ENCODE data around the gene USP17L5.
"Not testable (repeated sequence)": the region's sequence is repeated elsewhere in the genome, so short reads cannot be mapped to it uniquely, and the experiment has no call there.

Gene USP17L5

GRCh38 chr4:9339103-9339502, at the start of gene USP17L5:
TSS of gene USP17L5 (plus strand) at chr4:9339403. CDS start at chr4:9339403, 0 bp downstream.
- DNase-seq = not testable (repeated sequence)

GRCh38 chr4:9324191-9324590, 15.0 kb upstream of the USP17L5 start:
- DNase-seq = not testable (repeated sequence)

- not testable (repeated sequence) for DNase-seq
Measured at GRCh38 chr4:9324865-9325264, 14.3 kb upstream of the USP17L5 start, which contains the start of gene USP17L24. TSS of gene USP17L24 (plus strand) at chr4:9325165. CDS start at chr4:9325165, 0 bp downstream.

GRCh38 chr4:9329611-9330010, 9.6 kb upstream of the USP17L5 start, which contains the start of gene USP17L25:
TSS of gene USP17L25 (plus strand) at chr4:9329911. CDS start at chr4:9329911, 0 bp downstream.
- not testable (repeated sequence) for DNase-seq

- DNase-seq = not testable (repeated sequence)
Measured at GRCh38 chr4:9334358-9334757, 4.8 kb upstream of the USP17L5 start, which contains the start of gene USP17L26. TSS of gene USP17L26 (plus strand) at chr4:9334658. CDS start at chr4:9334658, 0 bp downstream.

- DNase-seq = not testable (repeated sequence)
Measured at GRCh38 chr4:9343848-9344247, 4.6 kb downstream of the USP17L5 start, which contains the start of gene USP17L27. TSS of gene USP17L27 (plus strand) at chr4:9344148. CDS start at chr4:9344148, 0 bp downstream.

- not testable (repeated sequence) for DNase-seq
Measured at GRCh38 chr4:9348593-9348992, 9.4 kb downstream of the USP17L5 start, which contains the start of gene USP17L28. TSS of gene USP17L28 (plus strand) at chr4:9348893. CDS start at chr4:9348893, 0 bp downstream.

- not testable (repeated sequence) for DNase-seq
Measured at GRCh38 chr4:9350866-9351265, 11.7 kb downstream of the USP17L5 start.

- DNase-seq = not testable (repeated sequence)
Measured at GRCh38 chr4:9353338-9353737, 14.1 kb downstream of the USP17L5 start, which contains the start of gene USP17L29. TSS of gene USP17L29 (plus strand) at chr4:9353638. CDS start at chr4:9353638, 0 bp downstream.

GRCh38 chr4:9362829-9363228, 23.6 kb downstream of the USP17L5 start, which contains the start of gene USP17L30:
TSS of gene USP17L30 (plus strand) at chr4:9363129. CDS start at chr4:9363129, 0 bp downstream.
- DNase-seq = not testable (repeated sequence)

- DNase-seq = not testable (repeated sequence)
Measured at GRCh38 chr4:9379881-9380280, 40.7 kb downstream of the USP17L5 start.

- DNase-seq = not testable (repeated sequence)
Measured at GRCh38 chr4:9381012-9381534, 41.9 kb downstream of the USP17L5 start.

GRCh38 chr4:9384126-9384525, 44.9 kb downstream of the USP17L5 start:
- DNase-seq = no peak

GRCh38 chr4:9389001-9389400, 49.8 kb downstream of the USP17L5 start:
- DNase-seq = not testable (repeated sequence)

Data from NCI-H2227 treated with DMSO at 0.1 percent for 48 hours (cell line).